Tibial artery (tissue), 4 donors: Measurements from ENCODE around the gene TSHZ2.
A peak's percentile ranks its signal among the peaks of the same experiment; 100 is the strongest.
"Not testable (repeated sequence)": the region's sequence is repeated elsewhere in the genome, so short reads cannot be mapped to it uniquely, and the experiment has no call there.

Source experiments
- DNase-seq, 2 donors: peaks; one replicate each; pipeline ENCODE4 v3.0.0-alpha.2; 2019
- H3K27ac ChIP-seq, 2 donors: fragments of 200-600 bp; sonication (generic) in 1 of 2; 1 replicate in 1 of 2; 2 replicates in 1 of 2; pipeline ENCODE4 v1.5.1; 2018 to 2019; ENCODE audit warnings: mild to moderate bottlenecking in 1 of 2
- H3K27me3 ChIP-seq, 2 donors: fragments of 200-600 bp; sonication (generic) in 1 of 2; one replicate each; pipeline versions ENCODE4 v1.5.1 to v1.6.0; 2016 to 2019
- H3K36me3 ChIP-seq, 3 donors: fragments of 200-600 bp; sonication (generic) in 2 of 3; one replicate each; pipeline ENCODE4 v1.5.1; 2016 to 2019; ENCODE audit warnings: mild to moderate bottlenecking in 2 of 3
- H3K4me1 ChIP-seq, 4 donors: fragments of 200-600 bp; sonication (generic) in 2 of 4; 1 replicate in 3 of 4; 2 replicates in 1 of 4; pipeline ENCODE4 v1.5.1; 2016 to 2019
- H3K4me3 ChIP-seq, 2 donors: fragments of 200-600 bp; sonication (generic) in 1 of 2; 1 replicate in 1 of 2; 2 replicates in 1 of 2; pipeline ENCODE4 v1.5.1; 2018 to 2019; ENCODE audit warnings: mild to moderate bottlenecking in 2 of 2
- H3K9me3 ChIP-seq, 3 donors: fragments of 200-600 bp; sonication (generic) in 1 of 3; one replicate each; pipeline ENCODE4 v1.5.1; 2016 to 2019
- CTCF ChIP-seq, 2 experiments: fragments of 200-600 bp in 1 of 2; fragments of 450-650 bp in 1 of 2; IDR thresholded peaks; one replicate each; pipeline ENCODE4 v1.5.1; 2017 to 2019; ENCODE audit warnings: antibody characterized with exemption in 2 of 2, mild to moderate bottlenecking in 1 of 2, moderate library complexity in 1 of 2
- intact Hi-C: fragments of 100-400 bp; cut with DNase I; formaldehyde crosslinking; loops from one replicate; pipeline ENCODE4 v1.15.0; 2023; ENCODE audit warnings: low total_unique reads

Gene TSHZ2

GRCh38 chr20:53023732-53024520, 51.8 kb downstream of the TSHZ2 start:
- Histone ChIP-seq H3K4me1 (no peaks in the 10 kb centered on the region), H3K4me3 (no peak overlapping the region), H3K27ac (no peak overlapping the region), H3K36me3 (no peaks in the 10 kb centered on the region), H3K27me3 (no peaks in the 10 kb centered on the region), H3K9me3 (no peaks in the 10 kb centered on the region)
- no peak for TF ChIP-seq CTCF (IDR thresholded peaks at IDR 0.05)
- intact Hi-C loops: no loop called here
- no peak for DNase-seq

- H3K36me3 ChIP-seq, H3K27ac ChIP-seq, H3K9me3 ChIP-seq, H3K27me3 ChIP-seq, H3K4me1 ChIP-seq, DNase-seq, H3K4me3 ChIP-seq, intact Hi-C loops: not testable (repeated sequence)
Observed at GRCh38 chr20:53024653-53025052, 52.5 kb downstream of the TSHZ2 start.

- Histone ChIP-seq H3K27me3 (no peaks in the 10 kb centered on the region), H3K4me1 (no peaks in the 10 kb centered on the region), H3K36me3 (no peaks in the 10 kb centered on the region), H3K27ac (no peak overlapping the region), H3K4me3 (no peak overlapping the region), H3K9me3 (no peaks in the 10 kb centered on the region)
- DNase-seq: no peak
- TF ChIP-seq CTCF (IDR thresholded peaks at IDR 0.05): no peak
- intact Hi-C loops: no loop called here
Observed at GRCh38 chr20:53027089-53027488, 54.9 kb downstream of the TSHZ2 start.

- no peak for DNase-seq
- no peaks in the 10 kb centered on the region for H3K9me3 ChIP-seq
- H3K36me3 ChIP-seq: no peaks in the 10 kb centered on the region
- intact Hi-C loops: no loop called here
- TF ChIP-seq CTCF (IDR thresholded peaks at IDR 0.05): no peak
- no peaks in the 10 kb centered on the region for H3K4me1 ChIP-seq
- H3K4me3 ChIP-seq: no peak overlapping the region
- no peaks in the 10 kb centered on the region for H3K27me3 ChIP-seq
- H3K27ac ChIP-seq: no peak overlapping the region
Observed at GRCh38 chr20:53028337-53029007, 56.3 kb downstream of the TSHZ2 start.

- Histone ChIP-seq H3K27ac (no peak overlapping the region), H3K4me1 (peaks cover 0 to 3% (median 0%) of the 10 kb centered on the region in 4 donors), H3K27me3 (no peaks in the 10 kb centered on the region), H3K36me3 (no peaks in the 10 kb centered on the region), H3K9me3 (no peaks in the 10 kb centered on the region), H3K4me3 (no peak overlapping the region)
- no peak for DNase-seq
- TF ChIP-seq CTCF (IDR thresholded peaks at IDR 0.05): no peak
- intact Hi-C loops: no loop called here
Observed at GRCh38 chr20:53030061-53030460, 57.9 kb downstream of the TSHZ2 start.

- TF ChIP-seq CTCF (IDR thresholded peaks at IDR 0.05): no peak
- no peaks in the 10 kb centered on the region for H3K27me3 ChIP-seq
- DNase-seq: no peak
- no peak overlapping the region for H3K4me3 ChIP-seq
- intact Hi-C loops: no loop called here
- H3K9me3 ChIP-seq: no peaks in the 10 kb centered on the region
- H3K4me1 ChIP-seq: peaks cover 0 to 3% (median 0%) of the 10 kb centered on the region in 4 donors
- peak overlapping the region in 1 of 2 donors; percentile 47 for H3K27ac ChIP-seq
- no peaks in the 10 kb centered on the region for H3K36me3 ChIP-seq
Observed at GRCh38 chr20:53032046-53032445, 59.9 kb downstream of the TSHZ2 start.
